Measurements from ENCODE around the gene YIPF4. TPM values are rescaled to one million over a fixed set of nuclear protein-coding genes. Genes with fewer than 3 reads are reported as not detected.
A peak's percentile ranks its signal among the peaks of the same experiment; 100 is the strongest.
"Not testable (repeated sequence)": the region's sequence is repeated elsewhere in the genome, so short reads cannot be mapped to it uniquely, and the experiment has no call there.

YIPF4 gene
- total and polyA plus RNA-seq, 2 donors = 17.2 to 46.2 TPM

GRCh38 chr2:32310577-32310976 is 32.9 kb downstream of the YIPF4 start:
- Histone ChIP-seq H3K36me3 (ENCODE audit: insufficient read depth) (no peaks in the 10 kb centered on the region), H3K4me1 (ENCODE audit: insufficient read depth) (no peaks in the 10 kb centered on the region), H3K4me3 (ENCODE audit: low read depth, low read length) (no peak overlapping the region), H3K27ac (ENCODE audit: low read depth) (no peak overlapping the region)
- 95% methylated on average over 7 of the region's 7 CpGs for WGBS
- no peak for DNase-seq (ENCODE audit: extremely low spot score)

GRCh38 chr2:32314886-32315285 is 37.2 kb downstream of the YIPF4 start:
- H3K36me3 ChIP-seq (ENCODE audit: insufficient read depth) = no peaks in the 10 kb centered on the region
- no peak overlapping the region for H3K27ac ChIP-seq (ENCODE audit: low read depth)
- H3K4me1 ChIP-seq (ENCODE audit: insufficient read depth) = no peaks in the 10 kb centered on the region
- no peak for DNase-seq (ENCODE audit: extremely low spot score)
- H3K4me3 ChIP-seq (ENCODE audit: low read depth, low read length) = no peak overlapping the region
- 90% methylated on average over 1 of the region's 1 CpG for WGBS

GRCh38 chr2:32328679-32329078 is 51.0 kb downstream of the YIPF4 start:
- not testable (repeated sequence) for H3K4me3 ChIP-seq (ENCODE audit: low read depth, low read length); H3K4me1 ChIP-seq (ENCODE audit: insufficient read depth); H3K27ac ChIP-seq (ENCODE audit: low read depth); DNase-seq (ENCODE audit: extremely low spot score); H3K36me3 ChIP-seq (ENCODE audit: insufficient read depth)
- WGBS = 93% methylated on average over 1 of the region's 1 CpG

- not testable (repeated sequence) for DNase-seq (ENCODE audit: extremely low spot score); H3K4me3 ChIP-seq (ENCODE audit: low read depth, low read length); H3K36me3 ChIP-seq (ENCODE audit: insufficient read depth); H3K4me1 ChIP-seq (ENCODE audit: insufficient read depth); H3K27ac ChIP-seq (ENCODE audit: low read depth)
- WGBS = 89% methylated on average over 14 of the region's 14 CpGs
Observed at GRCh38 chr2:32329180-32329980, 51.7 kb downstream of the YIPF4 start.

GRCh38 chr2:32330136-32330535 is 52.4 kb downstream of the YIPF4 start:
- no peaks in the 10 kb centered on the region for H3K36me3 ChIP-seq (ENCODE audit: insufficient read depth)
- no peak overlapping the region for H3K4me3 ChIP-seq (ENCODE audit: low read depth, low read length)
- no peaks in the 10 kb centered on the region for H3K4me1 ChIP-seq (ENCODE audit: insufficient read depth)
- no peak for DNase-seq (ENCODE audit: extremely low spot score)
- whole genome bisulfite sequencing = 79% methylated on average over 2 of the region's 2 CpGs
- no peak overlapping the region for H3K27ac ChIP-seq (ENCODE audit: low read depth)

- WGBS = 41% methylated on average over 2 of the region's 2 CpGs
- Histone ChIP-seq H3K27ac (ENCODE audit: low read depth) (no peak overlapping the region), H3K4me1 (ENCODE audit: insufficient read depth) (no peaks in the 10 kb centered on the region), H3K36me3 (ENCODE audit: insufficient read depth) (no peaks in the 10 kb centered on the region), H3K4me3 (ENCODE audit: low read depth, low read length) (no peak overlapping the region)
- no peak for DNase-seq (ENCODE audit: extremely low spot score)
Observed at GRCh38 chr2:32342801-32343200, 65.1 kb downstream of the YIPF4 start.

GRCh38 chr2:32350797-32351196 is 73.1 kb downstream of the YIPF4 start:
- WGBS = 92% methylated on average over 3 of the region's 3 CpGs
- H3K27ac ChIP-seq (ENCODE audit: low read depth); DNase-seq (ENCODE audit: extremely low spot score): not testable (repeated sequence)

GRCh38 chr2:32355976-32356680 is 78.4 kb downstream of the YIPF4 start:
- no peak for DNase-seq (ENCODE audit: extremely low spot score)
- H3K27ac ChIP-seq (ENCODE audit: low read depth) = peak overlapping the region; percentile 94
- H3K36me3 ChIP-seq (ENCODE audit: insufficient read depth) = no peaks in the 10 kb centered on the region
- peaks cover 2% of the 10 kb centered on the region for H3K4me1 ChIP-seq (ENCODE audit: insufficient read depth)
- H3K4me3 ChIP-seq (ENCODE audit: low read depth, low read length) = peak overlapping the region; percentile 88
- 9% methylated on average over 10 of the region's 10 CpGs for WGBS

More at GRCh38 chr2:32350797-32351196, 73.1 kb downstream of the YIPF4 start:
- not testable (repeated sequence) for H3K36me3 ChIP-seq (ENCODE audit: insufficient read depth); H3K4me3 ChIP-seq (ENCODE audit: low read depth, low read length); H3K4me1 ChIP-seq (ENCODE audit: insufficient read depth)

GRCh38 chr2:32356681-32357317 is 79.1 kb downstream of the YIPF4 start, which contains the start of gene BIRC6:
TSS of gene BIRC6 (plus strand) at chr2:32357023. CDS start at chr2:32357162, 139 bp downstream.
- Histone ChIP-seq H3K4me1 (ENCODE audit: insufficient read depth) (peaks cover 2% of the 10 kb centered on the region), H3K36me3 (ENCODE audit: insufficient read depth) (peaks cover 3% of the 10 kb centered on the region), H3K27ac (ENCODE audit: low read depth) (peak within 1 kb of the TSS; percentile 94), H3K4me3 (ENCODE audit: low read depth, low read length) (peak within 1 kb of the TSS; percentile 88)
- DNase-seq (ENCODE audit: extremely low spot score) = peak; percentile 93
- WGBS = 1% methylated on average over 76 of the region's 76 CpGs

- peak overlapping the region; percentile 88 for H3K4me3 ChIP-seq (ENCODE audit: low read depth, low read length)
- peak overlapping the region; percentile 94 for H3K27ac ChIP-seq (ENCODE audit: low read depth)
- WGBS = under 1% methylated on average over 65 of the region's 65 CpGs
- peaks cover 2% of the 10 kb centered on the region for H3K4me1 ChIP-seq (ENCODE audit: insufficient read depth)
- DNase-seq (ENCODE audit: extremely low spot score) = no peak
- H3K36me3 ChIP-seq (ENCODE audit: insufficient read depth) = peaks cover 3% of the 10 kb centered on the region
Observed at GRCh38 chr2:32357318-32358110, 79.8 kb downstream of the YIPF4 start.

- H3K27ac ChIP-seq (ENCODE audit: low read depth) = peak overlapping the region; percentile 27
- DNase-seq (ENCODE audit: extremely low spot score) = no peak
- H3K4me3 ChIP-seq (ENCODE audit: low read depth, low read length) = peak overlapping the region; percentile 88
- H3K36me3 ChIP-seq (ENCODE audit: insufficient read depth) = peaks cover 3% of the 10 kb centered on the region
- WGBS = 6% methylated on average over 16 of the region's 16 CpGs
- peaks cover 2% of the 10 kb centered on the region for H3K4me1 ChIP-seq (ENCODE audit: insufficient read depth)
Observed at GRCh38 chr2:32358111-32358482, 80.4 kb downstream of the YIPF4 start.

- Histone ChIP-seq H3K4me3 (ENCODE audit: low read depth, low read length) (no peak overlapping the region), H3K36me3 (ENCODE audit: insufficient read depth) (peaks cover 3% of the 10 kb centered on the region), H3K4me1 (ENCODE audit: insufficient read depth) (peaks cover 2% of the 10 kb centered on the region), H3K27ac (ENCODE audit: low read depth) (no peak overlapping the region)
- 46% methylated on average over 4 of the region's 4 CpGs for WGBS
- no peak for DNase-seq (ENCODE audit: extremely low spot score)
Observed at GRCh38 chr2:32360416-32360815, 82.7 kb downstream of the YIPF4 start.

- not testable (repeated sequence) for H3K4me1 ChIP-seq (ENCODE audit: insufficient read depth); H3K27ac ChIP-seq (ENCODE audit: low read depth); DNase-seq (ENCODE audit: extremely low spot score); H3K4me3 ChIP-seq (ENCODE audit: low read depth, low read length); H3K36me3 ChIP-seq (ENCODE audit: insufficient read depth)
- WGBS = 95% methylated on average over 2 of the region's 2 CpGs
Observed at GRCh38 chr2:32362997-32363396, 85.3 kb downstream of the YIPF4 start.

All from urinary bladder (tissue), 4 donors.